Endothelial cell of umbilical vein (primary cell): ENCODE measurements around the gene GPR157. TPM values are rescaled to one million over a fixed set of nuclear protein-coding genes. Genes with fewer than 3 reads are reported as not detected.
"Not testable (repeated sequence)": the region's sequence is repeated elsewhere in the genome, so short reads cannot be mapped to it uniquely, and the experiment has no call there.

Experiments
- BruUV-seq: library from RNA; stranded (reverse); fragments of 400-500 nt; replicated peaks from 2 replicates; lab custom pipeline; 2021; lab: Mats Ljungman, UMichigan
- CTCF ChIA-PET: fragments of 300-600, 350-600 bp; sonication (Branson Sonifier 250); formaldehyde crosslinking; loops from one replicate; lab custom pipeline; 2021; ENCODE audit warnings: antibody characterized with exemption, inconsistent platforms; lab: Charles Lee
- POLR2A ChIA-PET: fragments of 300-600, 350-600 bp; sonication (Branson Sonifier 250); formaldehyde crosslinking; loops from one replicate; lab custom pipeline; 2021; ENCODE audit warnings: antibody characterized with exemption, inconsistent platforms; lab: Charles Lee
- DNase-seq: peaks from one replicate; pipeline ENCODE4 v3.0.0-alpha.2; 2011; ENCODE audit warnings: low read depth, low spot score
- FAIRE-seq: peaks from 2 replicates; lab custom pipeline; 2011; peaks lifted over from hg19 to GRCh38; lab: Jason Lieb, UNC
- H2AFZ ChIP-seq: 2 replicates; pipeline ENCODE4 v1.6.0; 2012; ENCODE audit warnings: low read depth, low read length, control low read depth, inconsistent platforms
- H3K27ac ChIP-seq: 2 replicates; pipeline ENCODE4 v1.5.1; 2011; ENCODE audit warnings: low read depth, mild to moderate bottlenecking, control low read depth, low read length, moderate library complexity; ENCODE audit not compliant: insufficient read depth
- H3K27me3 ChIP-seq, 2 experiments: 2 replicates each; pipeline versions ENCODE4 v1.6.0 to v1.6.1; 2011; ENCODE audit warnings: low read length in 2 of 2, mixed read lengths in 1 of 2; ENCODE audit not compliant: control insufficient read depth in 2 of 2, insufficient read depth in 2 of 2
- H3K36me3 ChIP-seq, 2 experiments: 2 replicates in 1 of 2; 3 replicates in 1 of 2; pipeline ENCODE4 v1.5.1; 2011; ENCODE audit warnings: low read length in 2 of 2, mild to moderate bottlenecking in 1 of 2, moderate library complexity in 1 of 2; ENCODE audit not compliant: control insufficient read depth in 2 of 2, insufficient read depth in 2 of 2; ENCODE audit errors: extremely low read depth in 1 of 2
- H3K4me1 ChIP-seq: 3 replicates; pipeline ENCODE4 v1.5.1; 2011; ENCODE audit warnings: mild to moderate bottlenecking, low read length; ENCODE audit not compliant: control insufficient read depth, insufficient read depth; ENCODE audit errors: extremely low read depth
- H3K4me2 ChIP-seq: 2 replicates; pipeline ENCODE4 v1.6.1; 2011; ENCODE audit warnings: low read length, control low read depth, mixed read lengths; ENCODE audit not compliant: insufficient read depth
- H3K4me3 ChIP-seq, 3 experiments: fragments of 200-600 bp in 1 of 3; sonication (generic), shearing (Covaris generic) in 1 of 3; replicated peaks in 1 of 3; 2 replicates each; pipeline ENCODE4 v1.5.1; 2011 to 2016; ENCODE audit warnings: control low read depth in 3 of 3, low read length in 3 of 3, mild to moderate bottlenecking in 2 of 3, inconsistent platforms in 1 of 3, low read depth in 1 of 3, moderate library complexity in 1 of 3; ENCODE audit not compliant: insufficient read depth in 1 of 3
- H3K79me2 ChIP-seq: 2 replicates; pipeline ENCODE4 v1.6.0; 2012; ENCODE audit warnings: low read length, inconsistent platforms; ENCODE audit not compliant: control insufficient read depth, insufficient read depth
- H3K9ac ChIP-seq: replicated peaks from 2 replicates; pipeline ENCODE3; 2011; ENCODE audit warnings: low read length, control low read depth; ENCODE audit not compliant: insufficient read depth; ENCODE audit errors: extremely low read depth
- H3K9me1 ChIP-seq: replicated peaks from 3 replicates; pipeline ENCODE4 v1.6.0; 2011; ENCODE audit warnings: mild to moderate bottlenecking, low read length; ENCODE audit not compliant: control insufficient read depth, insufficient read depth; ENCODE audit errors: extremely low read depth
- H3K9me3 ChIP-seq: replicated peaks from 2 replicates; pipeline ENCODE4 v1.5.1; 2012; ENCODE audit warnings: low read length, inconsistent platforms; ENCODE audit not compliant: control insufficient read depth, insufficient read depth
- H4K20me1 ChIP-seq: replicated peaks from 2 replicates; pipeline ENCODE3; 2011; ENCODE audit warnings: mild to moderate bottlenecking, low read length; ENCODE audit not compliant: control insufficient read depth, insufficient read depth; ENCODE audit errors: extremely low read depth
- CTCF ChIP-seq, 2 donors: IDR thresholded peaks; 1 replicate in 1 of 2; 2 replicates in 1 of 2; pipeline ENCODE4 v1.5.1; 2011; ENCODE audit warnings: low read length in 2 of 2, mild to moderate bottlenecking in 2 of 2, moderate library complexity in 2 of 2, control low read depth in 1 of 2, inconsistent platforms in 1 of 2, low read depth in 1 of 2; ENCODE audit not compliant: insufficient read depth in 1 of 2; ENCODE audit errors: extremely low read depth in 1 of 2
- EZH2 ChIP-seq: IDR thresholded peaks from 2 replicates; pipeline ENCODE4 v1.6.1; 2012; ENCODE audit warnings: borderline replicate concordance, low read depth, mild to moderate bottlenecking, moderate library complexity, low read length, inconsistent platforms; ENCODE audit not compliant: severe bottlenecking
- FOS ChIP-seq: IDR thresholded peaks from 2 replicates; pipeline ENCODE4 v1.6.1; 2011; ENCODE audit warnings: mild to moderate bottlenecking, low read length, moderate library complexity, borderline replicate concordance; ENCODE audit not compliant: insufficient read depth
- GATA2 ChIP-seq: IDR thresholded peaks from 2 replicates; pipeline ENCODE4 v1.7.0; 2011; ENCODE audit warnings: low read depth, mild to moderate bottlenecking, moderate library complexity, mixed read lengths, low read length; ENCODE audit not compliant: insufficient read length, insufficient read depth
- JUN ChIP-seq: IDR thresholded peaks from 2 replicates; pipeline ENCODE4 v1.6.1; 2011; ENCODE audit warnings: borderline replicate concordance, low read depth; ENCODE audit not compliant: insufficient read length, insufficient read depth
- MAX ChIP-seq: IDR thresholded peaks from 2 replicates; pipeline ENCODE4 v1.6.1; 2011; ENCODE audit not compliant: insufficient read depth, insufficient read length
- MYC ChIP-seq: IDR thresholded peaks from one replicate; pipeline ENCODE4 v1.6.1; 2011; ENCODE audit warnings: mild to moderate bottlenecking, low read depth, low read length
- POLR2A ChIP-seq: IDR thresholded peaks from 2 replicates; pipeline ENCODE4 v1.6.1; 2012; ENCODE audit warnings: low read depth, mild to moderate bottlenecking, control low read depth, low read length
- POLR2AphosphoS5 ChIP-seq: IDR thresholded peaks from 2 replicates; pipeline ENCODE4 v1.6.1; 2012; ENCODE audit warnings: low read depth, mild to moderate bottlenecking, control low read depth, low read length, moderate library complexity; ENCODE audit not compliant: insufficient read depth
- dilution Hi-C: fragments of 300-500 bp; cut with MboI; formaldehyde crosslinking; loops from one replicate; pipeline ENCODE4 v1.15.0; 2019; ENCODE audit warnings: low sequenced_read_pairs; ENCODE audit not compliant: extremely low pct_ligation_motif_present
- intact Hi-C: fragments of 100-400 bp; cut with micrococcal nuclease; formaldehyde crosslinking; loops from one replicate; pipeline ENCODE4 v1.10.0; 2022
- polyA plus RNA-seq, 4 experiments: library from polyadenylated mRNA; depleted of rRNA in 3 of 4; stranded (reverse) in 3 of 4; unstranded in 1 of 4; fragments of >200 nt; gene quantifications; 2 replicates each; pipeline versions ENCODE4 v1.2.1 to v1.2.3, GENCODE V29; 2011 to 2012; ENCODE audit warnings: missing spikeins in 1 of 4
- total RNA-seq: library from RNA; stranded (reverse); gene quantifications from 2 replicates; pipeline ENCODE4 v1.2.3, GENCODE V29; 2021

Gene GPR157
- total and polyA plus RNA-seq, 2 donors (not counting 3 experiments of a cell fraction or from before 2014, with no cell fraction given) = 1.0 to 6.5 TPM

- no peaks in the 10 kb centered on the region for H4K20me1 ChIP-seq
- no peaks in the 10 kb centered on the region for H3K4me1 ChIP-seq
- H3K27ac ChIP-seq = no peak overlapping the region
- no peak overlapping the region for H3K4me2 ChIP-seq
- H3K4me3 ChIP-seq = no peak overlapping the region
- ChIA-PET POLR2A (no interaction called here), CTCF (interaction anchor here (1.7 to 4.3 kb wide), 2 partner anchors 13 to 91 kb away, joined by 3 to 16 read pairs; no protein-coding TSS in a partner anchor)
- TF ChIP-seq EZH2 (no peak), MYC (no peak), CTCF (IDR thresholded peaks at IDR 0.05; ENCODE audit: extremely low read depth in 1 of 2, insufficient read depth in 1 of 2, low read depth in 1 of 2, low read length in 2 of 2) (no peak), MAX (no peak), JUN (no peak), GATA2 (no peak), POLR2A (no peak), POLR2AphosphoS5 (no peak), FOS (no peak)
- FAIRE-seq (no peak), DNase-seq (no peak)
- BruUV-seq = no TSS peak
- no peaks in the 10 kb centered on the region for H3K36me3 ChIP-seq
- no peaks in the 10 kb centered on the region for H3K79me2 ChIP-seq
- no peak overlapping the region for H3K9ac ChIP-seq
- intact Hi-C loops = no loop called here
- dilution Hi-C loops = no loop called here
- no peaks in the 10 kb centered on the region for H3K9me3 ChIP-seq
- H3K27me3 ChIP-seq = peaks cover 15 to 24% of the 10 kb centered on the region in 2 experiments
- no peak overlapping the region for H2AFZ ChIP-seq
- no peaks in the 10 kb centered on the region for H3K9me1 ChIP-seq
Measured at GRCh38 chr1:9095818-9096217, 33.1 kb downstream of the GPR157 start.

- H3K4me3 ChIP-seq, H2AFZ ChIP-seq, BruUV-seq, H4K20me1 ChIP-seq, H3K36me3 ChIP-seq, dilution Hi-C loops, H3K9me1 ChIP-seq, DNase-seq, H3K9ac ChIP-seq, intact Hi-C loops, H3K27ac ChIP-seq, H3K4me1 ChIP-seq, POLR2A ChIA-PET, H3K4me2 ChIP-seq, H3K79me2 ChIP-seq, FAIRE-seq, H3K9me3 ChIP-seq: not testable (repeated sequence)
- CTCF ChIA-PET = interaction anchor here (1.0 to 1.3 kb wide), 2 partner anchors 89 to 143 kb away, joined by 3 to 5 read pairs; no protein-coding TSS in a partner anchor
- peaks cover 21 to 25% of the 10 kb centered on the region in 2 experiments for H3K27me3 ChIP-seq
Measured at GRCh38 chr1:9093996-9094595, 34.8 kb downstream of the GPR157 start.
